ENCODE data around the gene GRAMD1C.
"Not testable (repeated sequence)": the region's sequence is repeated elsewhere in the genome, so short reads cannot be mapped to it uniquely, and the experiment has no call there.

DNA sequence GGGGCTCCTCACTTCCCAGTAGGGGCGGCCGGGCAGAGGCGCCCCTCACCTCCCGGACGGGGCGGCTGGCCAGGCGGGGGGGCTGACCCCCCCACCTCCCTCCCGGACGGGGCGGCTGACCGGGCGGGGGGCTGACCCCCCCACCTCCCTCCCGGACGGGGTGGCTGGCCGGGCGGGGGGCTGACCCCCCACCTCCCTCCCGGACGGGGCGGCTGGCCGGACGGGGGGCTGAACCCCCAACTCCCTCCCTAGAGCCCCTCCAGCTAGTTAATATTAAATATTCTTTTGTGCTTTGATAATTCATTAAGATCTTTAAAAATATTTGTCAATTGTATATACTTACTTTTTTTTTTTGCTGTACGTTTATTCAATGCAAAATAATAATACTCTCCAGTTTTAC lies 11.3 kb downstream of the GRAMD1C start:
- TF ChIP-seq CTCF (IDR thresholded peaks at IDR 0.05; ENCODE audit: insufficient read depth, low read depth, low read length); EZH2 (IDR thresholded peaks at IDR 0.05; ENCODE audit: insufficient read depth, low read length): not testable (repeated sequence)
